Suppressor macrophage (primary cell): ENCODE data around the gene KCNJ6.
A peak's percentile ranks its signal among the peaks of the same experiment; 100 is the strongest.

ENCODE experiments used
- DNase-seq, 4 experiments: peaks; one replicate each; pipeline ENCODE4 v3.0.0-alpha.2; 2020 to 2022

KCNJ6 gene

GRCh38 chr21:37564341-37564923, 351.8 kb downstream of the KCNJ6 start:
- DNase-seq, result peak; percentile 70 to 91 (median 81)

GRCh38 chr21:37563641-37564340, 352.5 kb downstream of the KCNJ6 start:
- DNase-seq, result peak; percentile 94 to 97 (median 96)

- DNase-seq, result no peak
Observed at GRCh38 chr21:37562920-37563640, 353.2 kb downstream of the KCNJ6 start.

- DNase-seq, result no peak
Observed at GRCh38 chr21:37561941-37562919, 354.0 kb downstream of the KCNJ6 start.

- no peak for DNase-seq
Observed at GRCh38 chr21:37561506-37561905, 354.8 kb downstream of the KCNJ6 start.

DNA sequence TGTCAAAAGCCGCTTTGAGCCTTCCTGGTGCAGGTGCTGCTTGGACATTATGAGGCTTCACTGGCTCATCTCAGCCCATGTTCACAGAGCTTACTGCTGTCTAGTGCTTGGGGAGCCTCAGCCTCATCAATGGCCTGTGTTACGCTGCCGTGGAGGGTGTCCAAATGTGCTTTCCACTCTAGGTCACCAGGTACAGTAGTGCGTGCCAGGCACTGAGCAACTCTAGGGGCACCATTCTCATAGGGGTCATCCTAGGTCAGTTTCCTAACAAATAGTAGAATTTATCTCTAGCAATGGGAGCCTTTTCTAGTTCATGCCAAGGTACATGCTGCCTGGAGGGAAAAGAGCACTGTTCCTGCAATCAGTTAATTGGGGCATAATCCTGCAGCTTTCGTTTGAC, 355.9 kb downstream of the KCNJ6 start:
- DNase-seq, result no peak

- no peak for DNase-seq
Observed at GRCh38 chr21:37558676-37559211, 357.5 kb downstream of the KCNJ6 start.
